Colonic mucosa (tissue), 4 donors: ENCODE measurements around the gene OR4D2. TPM values are rescaled to one million over a fixed set of nuclear protein-coding genes. Genes with fewer than 3 reads are reported as not detected.

Experiments
- DNase-seq: peaks from one replicate; pipeline ENCODE4 v3.0.0-alpha.2; 2020
- H3K27ac ChIP-seq: fragments of 200-600 bp; one replicate; pipeline ENCODE4 v1.8.0; 2021
- H3K27me3 ChIP-seq: fragments of 200-600 bp; one replicate; pipeline ENCODE4 v1.8.0; 2021
- H3K36me3 ChIP-seq: fragments of 200-600 bp; one replicate; pipeline ENCODE4 v1.8.0; 2021
- H3K4me1 ChIP-seq: fragments of 200-600 bp; one replicate; pipeline ENCODE4 v1.8.0; 2021; ENCODE audit warnings: mild to moderate bottlenecking
- H3K4me3 ChIP-seq: fragments of 200-600 bp; one replicate; pipeline ENCODE4 v1.8.0; 2021
- H3K9ac ChIP-seq, 2 donors: one replicate each; pipeline ENCODE4 v1.7.0; 2013; ENCODE audit warnings: control low read depth in 2 of 2, low read depth in 2 of 2, low read length in 2 of 2
- H3K9me3 ChIP-seq: fragments of 200-600 bp; one replicate; pipeline ENCODE4 v1.8.0; 2021
- CTCF ChIP-seq: fragments of 200-600 bp; IDR thresholded peaks from one replicate; pipeline ENCODE4 v1.8.0; 2022; ENCODE audit warnings: antibody characterized with exemption, mild to moderate bottlenecking
- intact Hi-C: fragments of 100-400 bp; cut with DNase I; formaldehyde crosslinking; loops from one replicate; pipeline ENCODE4 v1.14.1; 2022
- total RNA-seq, 2 donors: library from RNA; stranded (reverse); fragmentation: NEBNext Ultra II Directional in 1 of 2; extraction: Animal tissue kit (Norgen Biotek cat#: 25700) in 1 of 2; gene quantifications; one replicate each; pipeline ENCODE4 v1.2.1, GENCODE V29; 2021
- donor health status: healthy.
- donor health status: DM: no; HTN: no; CAD: no.
- donor health status: DM: no; HTN: no; CAD: no.

Gene OR4D2
- not detected for total RNA-seq

GRCh38 chr17:58166682-58167081, at the start of gene OR4D2:
Gene OR4D2, plus strand, starts transcription at chr17:58166982. Its CDS starts 2,674 bp downstream, at chr17:58169656.
- Histone ChIP-seq H3K36me3 (no peaks in the 10 kb centered on the region), H3K27me3 (no peaks in the 10 kb centered on the region), H3K9ac (no peak within 1 kb of the TSS), H3K4me1 (no peaks in the 10 kb centered on the region), H3K9me3 (no peaks in the 10 kb centered on the region), H3K27ac (no peak within 1 kb of the TSS), H3K4me3 (no peak within 1 kb of the TSS)
- TF ChIP-seq CTCF: no peak
- DNase-seq: no peak
- intact Hi-C loops: no loop called here

GRCh38 chr17:58117382-58117781, 49.4 kb upstream of the OR4D2 start:
- no peaks in the 10 kb centered on the region for H3K4me1 ChIP-seq
- H3K36me3 ChIP-seq: no peaks in the 10 kb centered on the region
- H3K4me3 ChIP-seq: no peak overlapping the region
- H3K27me3 ChIP-seq: no peaks in the 10 kb centered on the region
- H3K27ac ChIP-seq: no peak overlapping the region
- intact Hi-C loops: no loop called here
- no peak for TF ChIP-seq CTCF
- no peak for DNase-seq
- H3K9me3 ChIP-seq: no peaks in the 10 kb centered on the region
- H3K9ac ChIP-seq: no peak overlapping the region

GRCh38 chr17:58119491-58119890, 47.3 kb upstream of the OR4D2 start:
- Histone ChIP-seq H3K27me3 (no peaks in the 10 kb centered on the region), H3K9ac (no peak overlapping the region), H3K4me3 (no peak overlapping the region), H3K9me3 (no peaks in the 10 kb centered on the region), H3K36me3 (no peaks in the 10 kb centered on the region), H3K4me1 (no peaks in the 10 kb centered on the region), H3K27ac (no peak overlapping the region)
- no peak for TF ChIP-seq CTCF
- intact Hi-C loops: no loop called here
- DNase-seq: no peak

GRCh38 chr17:58120195-58120822, 46.5 kb upstream of the OR4D2 start:
- H3K9ac ChIP-seq: no peak overlapping the region
- H3K36me3 ChIP-seq: no peaks in the 10 kb centered on the region
- intact Hi-C loops: no loop called here
- H3K4me3 ChIP-seq: no peak overlapping the region
- H3K27me3 ChIP-seq: no peaks in the 10 kb centered on the region
- no peaks in the 10 kb centered on the region for H3K4me1 ChIP-seq
- DNase-seq: peak; percentile 44
- no peaks in the 10 kb centered on the region for H3K9me3 ChIP-seq
- TF ChIP-seq CTCF: no peak
- H3K27ac ChIP-seq: no peak overlapping the region

GRCh38 chr17:58121925-58122324, 44.9 kb upstream of the OR4D2 start:
- no peak for DNase-seq
- H3K4me3 ChIP-seq: no peak overlapping the region
- intact Hi-C loops: no loop called here

More at GRCh38 chr17:58121925-58122324, 44.9 kb upstream of the OR4D2 start:
- TF ChIP-seq CTCF: no peak
- Histone ChIP-seq H3K27me3 (no peaks in the 10 kb centered on the region), H3K36me3 (no peaks in the 10 kb centered on the region), H3K9ac (no peak overlapping the region), H3K9me3 (no peaks in the 10 kb centered on the region), H3K4me1 (no peaks in the 10 kb centered on the region), H3K27ac (no peak overlapping the region)
